MM.1S (cell line): ENCODE data around the gene PCDHA6.
"Not testable (repeated sequence)": the region's sequence is repeated elsewhere in the genome, so short reads cannot be mapped to it uniquely, and the experiment has no call there.

Source experiments
- DNase-seq: peaks from one replicate; pipeline ENCODE4 v3.0.0-alpha.2; 2015
- H2AFZ ChIP-seq: fragments of 300-600 bp; sonication (generic); 2 replicates; pipeline ENCODE4 v1.6.0; 2016; ENCODE audit warnings: antibody characterized with exemption, low read length
- H3F3A ChIP-seq: fragments of 300-600 bp; sonication (generic); 2 replicates; pipeline ENCODE4 v1.6.1; 2016; ENCODE audit warnings: mild to moderate bottlenecking, antibody characterized with exemption, low read length, moderate library complexity, mixed read lengths; ENCODE audit not compliant: insufficient read depth
- H3K27ac ChIP-seq: fragments of 300-600 bp; sonication (generic); 2 replicates; pipeline ENCODE4 v1.5.1; 2016; ENCODE audit warnings: mild to moderate bottlenecking, low read length
- H3K27me3 ChIP-seq: fragments of 300-600 bp; sonication (generic); replicated peaks from 2 replicates; pipeline ENCODE4 v1.6.0; 2016; ENCODE audit warnings: low read length; ENCODE audit not compliant: insufficient read depth
- H3K36me3 ChIP-seq: fragments of 300-600 bp; sonication (generic); replicated peaks from 2 replicates; pipeline ENCODE4 v1.6.1; 2016; ENCODE audit warnings: mild to moderate bottlenecking, low read length, mixed read lengths; ENCODE audit not compliant: insufficient read depth
- H3K4me1 ChIP-seq: fragments of 300-600 bp; sonication (generic); 2 replicates; pipeline ENCODE4 v1.6.1; 2016; ENCODE audit warnings: low read length, mixed read lengths
- H3K4me2 ChIP-seq: fragments of 300-600 bp; sonication (generic); 2 replicates; pipeline ENCODE4 v1.6.0; 2016; ENCODE audit warnings: low read depth, low read length
- H3K4me3 ChIP-seq: fragments of 300-600 bp; sonication (generic); 2 replicates; pipeline ENCODE4 v1.5.1; 2016; ENCODE audit warnings: low read length, mixed read lengths
- H3K79me2 ChIP-seq: fragments of 300-600 bp; sonication (generic); 2 replicates; pipeline ENCODE4 v1.6.1; 2016; ENCODE audit warnings: mixed run types, low read length, mixed read lengths
- H3K9ac ChIP-seq: fragments of 300-600 bp; sonication (generic); 2 replicates; pipeline ENCODE4 v1.6.1; 2016; ENCODE audit warnings: low read length, mixed read lengths
- H3K9me2 ChIP-seq: fragments of 300-600 bp; sonication (generic); replicated peaks from 2 replicates; pipeline ENCODE4 v1.6.1; 2016; ENCODE audit warnings: mild to moderate bottlenecking, low read length, mixed read lengths; ENCODE audit not compliant: insufficient read depth
- H3K9me3 ChIP-seq: fragments of 300-600 bp; sonication (generic); replicated peaks from 2 replicates; pipeline ENCODE4 v1.6.1; 2016; ENCODE audit warnings: mild to moderate bottlenecking, low read length, mixed read lengths; ENCODE audit not compliant: insufficient read depth
- H4K20me1 ChIP-seq: fragments of 300-600 bp; sonication (generic); 2 replicates; pipeline ENCODE4 v1.6.1; 2016; ENCODE audit warnings: mild to moderate bottlenecking, low read length, moderate library complexity, mixed read lengths; ENCODE audit not compliant: insufficient read depth
- CTCF ChIP-seq: fragments of 300-600 bp; sonication (generic); IDR thresholded peaks from 2 replicates; pipeline ENCODE4 v1.5.1; 2016; ENCODE audit warnings: antibody characterized with exemption, low read length, mixed read lengths
- EZH2 ChIP-seq: fragments of 300-600 bp; sonication (generic); optimal IDR thresholded peaks from 2 replicates; pipeline ENCODE3; 2017; ENCODE audit warnings: low read depth, mild to moderate bottlenecking, antibody characterized with exemption, low read length, mixed read lengths
- EZH2phosphoT487 ChIP-seq: fragments of 300-600 bp; sonication (generic); IDR thresholded peaks from 2 replicates; pipeline ENCODE4 v1.6.1; 2018; ENCODE audit warnings: antibody characterized with exemption, low read length

Gene PCDHA6

GRCh38 chr5:140827704-140828361 lies at the start of gene PCDHA6:
Gene PCDHA6, plus strand, starts transcription at chr5:140827960. Its CDS starts 132 bp downstream, at chr5:140828092.
- DNase-seq: no peak
- H3K9me3 ChIP-seq: no peaks in the 10 kb centered on the region
- no peaks in the 10 kb centered on the region for H3F3A ChIP-seq
- H2AFZ ChIP-seq: no peak within 1 kb of the TSS
- no peak within 1 kb of the TSS for H3K4me3 ChIP-seq
- no peaks in the 10 kb centered on the region for H3K9me2 ChIP-seq
- H3K4me1 ChIP-seq: no peaks in the 10 kb centered on the region
- H3K36me3 ChIP-seq: no peaks in the 10 kb centered on the region
- H3K4me2 ChIP-seq: no peak within 1 kb of the TSS
- no peak within 1 kb of the TSS for H3K27ac ChIP-seq
- no peaks in the 10 kb centered on the region for H3K79me2 ChIP-seq
- no peak for TF ChIP-seq CTCF
- TF ChIP-seq EZH2: no peak
- TF ChIP-seq EZH2phosphoT487: no peak
- no peaks in the 10 kb centered on the region for H3K27me3 ChIP-seq
- H4K20me1 ChIP-seq: no peaks in the 10 kb centered on the region
- no peak within 1 kb of the TSS for H3K9ac ChIP-seq

- Histone ChIP-seq H3K9ac (no peak overlapping the region), H3K9me3 (no peaks in the 10 kb centered on the region; the same call in 1 of the 2 replicates), H3K9me2 (no peaks in the 10 kb centered on the region), H3K4me3 (no peak overlapping the region), H4K20me1 (no peaks in the 10 kb centered on the region), H3K79me2 (no peaks in the 10 kb centered on the region), H3K4me1 (no peaks in the 10 kb centered on the region), H2AFZ (no peak overlapping the region), H3K27ac (no peak overlapping the region), H3K36me3 (no peaks in the 10 kb centered on the region), H3K27me3 (no peaks in the 10 kb centered on the region), H3K4me2 (no peak overlapping the region), H3F3A (no peaks in the 10 kb centered on the region)
- no peak for DNase-seq
- TF ChIP-seq EZH2phosphoT487 (no peak), EZH2 (no peak), CTCF (no peak)
Observed at GRCh38 chr5:140780512-140780911, 47.2 kb upstream of the PCDHA6 start.

- no peaks in the 10 kb centered on the region for H4K20me1 ChIP-seq
- no peaks in the 10 kb centered on the region for H3F3A ChIP-seq
- no peaks in the 10 kb centered on the region for H3K27me3 ChIP-seq
- no peaks in the 10 kb centered on the region for H3K9me2 ChIP-seq
- H3K4me1 ChIP-seq: no peaks in the 10 kb centered on the region
- H2AFZ ChIP-seq: no peak within 1 kb of the TSS
- no peak within 1 kb of the TSS for H3K4me3 ChIP-seq
- no peak within 1 kb of the TSS for H3K4me2 ChIP-seq
- TF ChIP-seq EZH2: no peak
- peak; percentile 20 for TF ChIP-seq CTCF
- H3K79me2 ChIP-seq: no peaks in the 10 kb centered on the region
- no peak for DNase-seq
- no peak within 1 kb of the TSS for H3K9ac ChIP-seq
- no peaks in the 10 kb centered on the region; the same call in 1 of the 2 replicates for H3K9me3 ChIP-seq
- no peak within 1 kb of the TSS for H3K27ac ChIP-seq
- no peaks in the 10 kb centered on the region for H3K36me3 ChIP-seq
Observed at GRCh38 chr5:140785905-140786686, 41.7 kb upstream of the PCDHA6 start, which contains the start of gene PCDHA1. Gene PCDHA1, plus strand, starts transcription at chr5:140786140.

GRCh38 chr5:140787422-140787821 lies 40.3 kb upstream of the PCDHA6 start:
- H3K27me3 ChIP-seq, H3K27ac ChIP-seq, H3K4me1 ChIP-seq, H2AFZ ChIP-seq, H3K9ac ChIP-seq, H4K20me1 ChIP-seq, H3F3A ChIP-seq, H3K9me3 ChIP-seq, DNase-seq, H3K9me2 ChIP-seq, H3K4me2 ChIP-seq, H3K79me2 ChIP-seq, H3K36me3 ChIP-seq, H3K4me3 ChIP-seq: not testable (repeated sequence)

GRCh38 chr5:140787849-140788504 lies 39.8 kb upstream of the PCDHA6 start:
- H3K9me2 ChIP-seq, H3K79me2 ChIP-seq, H4K20me1 ChIP-seq, H3K4me2 ChIP-seq, H3F3A ChIP-seq, H3K27me3 ChIP-seq, H3K4me3 ChIP-seq, H3K9ac ChIP-seq, H3K27ac ChIP-seq, H3K9me3 ChIP-seq, H2AFZ ChIP-seq, H3K4me1 ChIP-seq, DNase-seq, H3K36me3 ChIP-seq: not testable (repeated sequence)
